HepG2 (cell line): ENCODE data around the gene SRD5A1. TPM values are rescaled to one million over a fixed set of nuclear protein-coding genes. Genes with fewer than 3 reads are reported as not detected.

Experiments used
- CBX1 ChIP-seq: IDR thresholded peaks from one replicate; pipeline ENCODE4 v1.6.1; 2016; ENCODE audit warnings: antibody characterized with exemption, low read depth
- FOSL1 ChIP-seq: sonication (generic); formaldehyde crosslinking; IDR thresholded peaks from 2 replicates; pipeline ENCODE4 v1.9.0; 2021; ENCODE audit warnings: missing genetic modification reagents, borderline replicate concordance
- GATAD1 ChIP-seq: IDR thresholded peaks from 2 replicates; pipeline ENCODE4 v1.6.1; 2016; ENCODE audit warnings: missing genetic modification reagents, missing compliant biosample characterization
- KMT2A ChIP-seq: sonication (generic); formaldehyde crosslinking; IDR thresholded peaks from 2 replicates; pipeline ENCODE4 v1.4.0; 2020; ENCODE audit warnings: missing genetic modification reagents
- MEIS2 ChIP-seq: sonication (generic); formaldehyde crosslinking; IDR thresholded peaks from 2 replicates; pipeline ENCODE4 v1.9.0; 2021; ENCODE audit warnings: mild to moderate bottlenecking, missing genetic modification reagents
- NR1H2 ChIP-seq: sonication (generic); formaldehyde crosslinking; IDR thresholded peaks from 2 replicates; pipeline ENCODE4 v1.8.1; 2022; ENCODE audit warnings: low read depth, missing genetic modification reagents, borderline replicate concordance
- SAP130 ChIP-seq: IDR thresholded peaks from 2 replicates; pipeline ENCODE4 v1.6.1; 2016; ENCODE audit warnings: low read depth
- SRSF9 ChIP-seq: fragments of 200-400 bp; formaldehyde crosslinking; IDR thresholded peaks from 2 replicates; pipeline ENCODE4 v1.6.1; 2018; ENCODE audit warnings: borderline replicate concordance, mild to moderate bottlenecking, low read depth, low read length; ENCODE audit not compliant: insufficient read depth, poor library complexity, severe bottlenecking
- TEAD2 ChIP-seq: sonication (generic); formaldehyde crosslinking; IDR thresholded peaks from 2 replicates; pipeline ENCODE4 v1.9.0; 2021; ENCODE audit warnings: missing genetic modification reagents
- ZNF205 ChIP-seq: IDR thresholded peaks from 2 replicates; pipeline ENCODE4 v1.6.1; 2018; ENCODE audit warnings: missing biosample characterization, missing genetic modification reagents
- ZNF230 ChIP-seq: sonication (generic); formaldehyde crosslinking; IDR thresholded peaks from 2 replicates; pipeline ENCODE4 v1.4.0; 2020; ENCODE audit warnings: mild to moderate bottlenecking, missing genetic modification reagents
- ZNF232 ChIP-seq: sonication (generic); formaldehyde crosslinking; IDR thresholded peaks from 2 replicates; pipeline ENCODE4 v1.4.0; 2020; ENCODE audit warnings: missing genetic modification reagents, borderline replicate concordance
- ZNF274 ChIP-seq: sonication (generic); formaldehyde crosslinking; IDR thresholded peaks from 2 replicates; pipeline ENCODE4 v1.5.1; 2020; ENCODE audit warnings: mild to moderate bottlenecking, missing genetic modification reagents
- ZNF383 ChIP-seq: sonication (generic); formaldehyde crosslinking; IDR thresholded peaks from 2 replicates; pipeline ENCODE4 v1.4.0; 2020; ENCODE audit warnings: missing genetic modification reagents, mild to moderate bottlenecking, borderline replicate concordance
- ZNF431 ChIP-seq: sonication (generic); formaldehyde crosslinking; IDR thresholded peaks from 2 replicates; pipeline ENCODE4 v1.9.0; 2022; ENCODE audit warnings: missing genetic modification reagents, low read depth, mild to moderate bottlenecking, borderline replicate concordance
- polyA plus RNA-seq, 8 experiments: library from polyadenylated mRNA; depleted of rRNA in 3 of 8; stranded (reverse) in 7 of 8; unstranded in 1 of 8; fragments of >200 nt; fragmentation: Illumina TruSeq in 4 of 8; extraction: Trizol in 4 of 8; gene quantifications; 2 replicates each; pipeline versions ENCODE4 v1.2.1 to v1.2.3, GENCODE V29; 2011 to 2016; ENCODE audit warnings: low read depth in 4 of 8, missing spikeins in 1 of 8, mixed read lengths in 1 of 8; ENCODE audit not compliant: insufficient read depth in 1 of 8
- total RNA-seq, 5 experiments: library from RNA; depleted of rRNA; stranded (reverse); fragments of >200 nt; fragmentation: Illumina TruSeq; extraction: Trizol; gene quantifications; 2 replicates each; pipeline ENCODE4 v1.2.3, GENCODE V29; 2016; ENCODE audit warnings: low read depth in 1 of 5
- TF ChIP-seq, protein P1 (sequence below): sonication (generic); formaldehyde crosslinking; IDR thresholded peaks from 2 replicates; pipeline ENCODE4 v1.9.0; 2022; ENCODE audit warnings: missing genetic modification reagents, mild to moderate bottlenecking, borderline replicate concordance
- TF ChIP-seq, protein P2 (sequence below): sonication (generic); formaldehyde crosslinking; IDR thresholded peaks from 2 replicates; pipeline ENCODE4 v1.4.0; 2020; ENCODE audit warnings: missing genetic modification reagents
- TF ChIP-seq, protein P3 (sequence below): sonication (generic); formaldehyde crosslinking; IDR thresholded peaks from 2 replicates; pipeline ENCODE4 v1.4.0; 2020; ENCODE audit warnings: mild to moderate bottlenecking, missing genetic modification reagents
- TF ChIP-seq, protein P4 (sequence below): sonication (generic); formaldehyde crosslinking; IDR thresholded peaks from 2 replicates; pipeline ENCODE4 v1.4.0; 2020; ENCODE audit warnings: low read depth, mild to moderate bottlenecking, missing genetic modification reagents
- TF ChIP-seq, protein P5 (sequence below): fragments of 450-650 bp; IDR thresholded peaks from 2 replicates; pipeline ENCODE4 v1.6.1; 2017; ENCODE audit warnings: mild to moderate bottlenecking

The SRD5A1 gene
- total and polyA plus RNA-seq, 2 of the 13 experiments (the other 11 are each of a cell fraction or from before 2014, with no cell fraction given) = 6.1 to 9.9 TPM

DNA sequence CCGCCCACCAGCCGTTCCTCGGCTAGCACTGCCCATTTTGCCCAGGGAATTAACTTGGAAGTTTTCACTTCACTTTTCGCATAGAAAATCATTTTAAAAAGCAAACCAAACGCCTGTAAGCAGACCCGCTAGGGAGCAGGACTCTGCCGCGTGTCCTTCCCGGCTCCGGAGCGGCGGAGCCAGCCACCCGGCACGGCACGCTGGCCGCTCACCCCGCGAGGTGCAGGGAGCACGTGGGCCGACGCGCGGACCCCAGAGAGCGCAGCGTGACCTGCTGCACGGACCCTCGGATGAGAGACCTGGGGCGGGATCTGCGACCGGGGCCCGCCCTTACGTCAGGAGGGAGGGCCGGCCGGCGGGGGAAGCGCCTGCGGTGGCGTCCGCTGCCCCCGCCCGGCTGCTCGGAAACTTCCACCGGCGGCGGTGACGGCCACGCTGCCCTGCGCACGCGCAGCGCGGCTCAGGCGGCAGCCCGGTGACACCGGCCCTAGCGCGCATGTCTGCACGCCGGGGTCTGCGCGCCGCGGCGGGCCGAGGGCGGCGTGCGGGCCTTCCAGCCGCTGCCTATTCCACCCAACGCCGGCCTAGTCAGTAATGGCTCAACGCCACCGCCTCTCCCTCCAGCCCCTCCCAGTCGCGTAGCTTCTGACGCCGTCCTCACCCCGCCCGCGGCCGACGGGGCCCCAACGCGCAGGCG is 79.5 kb downstream of the SRD5A1 start (continued):
- TF ChIP-seq, protein P1, sequence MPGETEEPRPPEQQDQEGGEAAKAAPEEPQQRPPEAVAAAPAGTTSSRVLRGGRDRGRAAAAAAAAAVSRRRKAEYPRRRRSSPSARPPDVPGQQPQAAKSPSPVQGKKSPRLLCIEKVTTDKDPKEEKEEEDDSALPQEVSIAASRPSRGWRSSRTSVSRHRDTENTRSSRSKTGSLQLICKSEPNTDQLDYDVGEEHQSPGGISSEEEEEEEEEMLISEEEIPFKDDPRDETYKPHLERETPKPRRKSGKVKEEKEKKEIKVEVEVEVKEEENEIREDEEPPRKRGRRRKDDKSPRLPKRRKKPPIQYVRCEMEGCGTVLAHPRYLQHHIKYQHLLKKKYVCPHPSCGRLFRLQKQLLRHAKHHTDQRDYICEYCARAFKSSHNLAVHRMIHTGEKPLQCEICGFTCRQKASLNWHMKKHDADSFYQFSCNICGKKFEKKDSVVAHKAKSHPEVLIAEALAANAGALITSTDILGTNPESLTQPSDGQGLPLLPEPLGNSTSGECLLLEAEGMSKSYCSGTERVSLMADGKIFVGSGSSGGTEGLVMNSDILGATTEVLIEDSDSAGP (CRISPR knock-in tag) = peak; percentile 81
- TF ChIP-seq SAP130 (CRISPR knock-in tag) (peak; percentile 82), TEAD2 (CRISPR knock-in tag) (no peak), ZNF383 (no peak), MEIS2 (CRISPR knock-in tag) (peak; percentile 86; the same call in 1 of the 2 replicates), ZNF230 (CRISPR knock-in tag) (peak; percentile 95), KMT2A (no peak), ZNF431 (CRISPR knock-in tag) (peak; percentile 74; the same call in 1 of the 2 replicates), CBX1 (peak; percentile 47), ZNF232 (CRISPR knock-in tag) (peak; percentile 84; the same call in 1 of the 2 replicates), FOSL1 (no peak), ZNF205 (peak; percentile 29; the same call in 1 of the 2 replicates), NR1H2 (CRISPR knock-in tag) (peak; percentile 93; the same call in 1 of the 2 replicates), GATAD1 (CRISPR knock-in tag) (peak; percentile 72; the same call in 1 of the 2 replicates), ZNF274 (CRISPR knock-in tag) (peak; percentile 92), SRSF9 (no peak)
- TF ChIP-seq, protein P2, sequence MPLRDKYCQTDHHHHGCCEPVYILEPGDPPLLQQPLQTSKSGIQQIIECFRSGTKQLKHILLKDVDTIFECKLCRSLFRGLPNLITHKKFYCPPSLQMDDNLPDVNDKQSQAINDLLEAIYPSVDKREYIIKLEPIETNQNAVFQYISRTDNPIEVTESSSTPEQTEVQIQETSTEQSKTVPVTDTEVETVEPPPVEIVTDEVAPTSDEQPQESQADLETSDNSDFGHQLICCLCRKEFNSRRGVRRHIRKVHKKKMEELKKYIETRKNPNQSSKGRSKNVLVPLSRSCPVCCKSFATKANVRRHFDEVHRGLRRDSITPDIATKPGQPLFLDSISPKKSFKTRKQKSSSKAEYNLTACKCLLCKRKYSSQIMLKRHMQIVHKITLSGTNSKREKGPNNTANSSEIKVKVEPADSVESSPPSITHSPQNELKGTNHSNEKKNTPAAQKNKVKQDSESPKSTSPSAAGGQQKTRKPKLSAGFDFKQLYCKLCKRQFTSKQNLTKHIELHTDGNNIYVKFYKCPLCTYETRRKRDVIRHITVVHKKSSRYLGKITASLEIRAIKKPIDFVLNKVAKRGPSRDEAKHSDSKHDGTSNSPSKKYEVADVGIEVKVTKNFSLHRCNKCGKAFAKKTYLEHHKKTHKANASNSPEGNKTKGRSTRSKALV = no peak
- TF ChIP-seq, protein P3, sequence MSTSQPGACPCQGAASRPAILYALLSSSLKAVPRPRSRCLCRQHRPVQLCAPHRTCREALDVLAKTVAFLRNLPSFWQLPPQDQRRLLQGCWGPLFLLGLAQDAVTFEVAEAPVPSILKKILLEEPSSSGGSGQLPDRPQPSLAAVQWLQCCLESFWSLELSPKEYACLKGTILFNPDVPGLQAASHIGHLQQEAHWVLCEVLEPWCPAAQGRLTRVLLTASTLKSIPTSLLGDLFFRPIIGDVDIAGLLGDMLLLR (CRISPR knock-in tag) = peak; percentile 78; the same call in 1 of the 2 replicates
- TF ChIP-seq, protein P4, sequence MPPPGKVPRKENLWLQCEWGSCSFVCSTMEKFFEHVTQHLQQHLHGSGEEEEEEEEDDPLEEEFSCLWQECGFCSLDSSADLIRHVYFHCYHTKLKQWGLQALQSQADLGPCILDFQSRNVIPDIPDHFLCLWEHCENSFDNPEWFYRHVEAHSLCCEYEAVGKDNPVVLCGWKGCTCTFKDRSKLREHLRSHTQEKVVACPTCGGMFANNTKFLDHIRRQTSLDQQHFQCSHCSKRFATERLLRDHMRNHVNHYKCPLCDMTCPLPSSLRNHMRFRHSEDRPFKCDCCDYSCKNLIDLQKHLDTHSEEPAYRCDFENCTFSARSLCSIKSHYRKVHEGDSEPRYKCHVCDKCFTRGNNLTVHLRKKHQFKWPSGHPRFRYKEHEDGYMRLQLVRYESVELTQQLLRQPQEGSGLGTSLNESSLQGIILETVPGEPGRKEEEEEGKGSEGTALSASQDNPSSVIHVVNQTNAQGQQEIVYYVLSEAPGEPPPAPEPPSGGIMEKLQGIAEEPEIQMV = peak; percentile 100
- TF ChIP-seq, protein P5, sequence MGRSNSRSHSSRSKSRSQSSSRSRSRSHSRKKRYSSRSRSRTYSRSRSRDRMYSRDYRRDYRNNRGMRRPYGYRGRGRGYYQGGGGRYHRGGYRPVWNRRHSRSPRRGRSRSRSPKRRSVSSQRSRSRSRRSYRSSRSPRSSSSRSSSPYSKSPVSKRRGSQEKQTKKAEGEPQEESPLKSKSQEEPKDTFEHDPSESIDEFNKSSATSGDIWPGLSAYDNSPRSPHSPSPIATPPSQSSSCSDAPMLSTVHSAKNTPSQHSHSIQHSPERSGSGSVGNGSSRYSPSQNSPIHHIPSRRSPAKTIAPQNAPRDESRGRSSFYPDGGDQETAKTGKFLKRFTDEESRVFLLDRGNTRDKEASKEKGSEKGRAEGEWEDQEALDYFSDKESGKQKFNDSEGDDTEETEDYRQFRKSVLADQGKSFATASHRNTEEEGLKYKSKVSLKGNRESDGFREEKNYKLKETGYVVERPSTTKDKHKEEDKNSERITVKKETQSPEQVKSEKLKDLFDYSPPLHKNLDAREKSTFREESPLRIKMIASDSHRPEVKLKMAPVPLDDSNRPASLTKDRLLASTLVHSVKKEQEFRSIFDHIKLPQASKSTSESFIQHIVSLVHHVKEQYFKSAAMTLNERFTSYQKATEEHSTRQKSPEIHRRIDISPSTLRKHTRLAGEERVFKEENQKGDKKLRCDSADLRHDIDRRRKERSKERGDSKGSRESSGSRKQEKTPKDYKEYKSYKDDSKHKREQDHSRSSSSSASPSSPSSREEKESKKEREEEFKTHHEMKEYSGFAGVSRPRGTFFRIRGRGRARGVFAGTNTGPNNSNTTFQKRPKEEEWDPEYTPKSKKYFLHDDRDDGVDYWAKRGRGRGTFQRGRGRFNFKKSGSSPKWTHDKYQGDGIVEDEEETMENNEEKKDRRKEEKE = no peak
